NCI-H1105 (cell line): Measurements from ENCODE around the gene AKT1S1.
A peak's percentile ranks its signal among the peaks of the same experiment; 100 is the strongest.
"Not testable (repeated sequence)": the region's sequence is repeated elsewhere in the genome, so short reads cannot be mapped to it uniquely, and the experiment has no call there.

Experiments used
- DNase-seq: peaks from one replicate; lab custom pipeline; 2025; lab: John Stamatoyannopoulos, UW

AKT1S1 gene

DNA sequence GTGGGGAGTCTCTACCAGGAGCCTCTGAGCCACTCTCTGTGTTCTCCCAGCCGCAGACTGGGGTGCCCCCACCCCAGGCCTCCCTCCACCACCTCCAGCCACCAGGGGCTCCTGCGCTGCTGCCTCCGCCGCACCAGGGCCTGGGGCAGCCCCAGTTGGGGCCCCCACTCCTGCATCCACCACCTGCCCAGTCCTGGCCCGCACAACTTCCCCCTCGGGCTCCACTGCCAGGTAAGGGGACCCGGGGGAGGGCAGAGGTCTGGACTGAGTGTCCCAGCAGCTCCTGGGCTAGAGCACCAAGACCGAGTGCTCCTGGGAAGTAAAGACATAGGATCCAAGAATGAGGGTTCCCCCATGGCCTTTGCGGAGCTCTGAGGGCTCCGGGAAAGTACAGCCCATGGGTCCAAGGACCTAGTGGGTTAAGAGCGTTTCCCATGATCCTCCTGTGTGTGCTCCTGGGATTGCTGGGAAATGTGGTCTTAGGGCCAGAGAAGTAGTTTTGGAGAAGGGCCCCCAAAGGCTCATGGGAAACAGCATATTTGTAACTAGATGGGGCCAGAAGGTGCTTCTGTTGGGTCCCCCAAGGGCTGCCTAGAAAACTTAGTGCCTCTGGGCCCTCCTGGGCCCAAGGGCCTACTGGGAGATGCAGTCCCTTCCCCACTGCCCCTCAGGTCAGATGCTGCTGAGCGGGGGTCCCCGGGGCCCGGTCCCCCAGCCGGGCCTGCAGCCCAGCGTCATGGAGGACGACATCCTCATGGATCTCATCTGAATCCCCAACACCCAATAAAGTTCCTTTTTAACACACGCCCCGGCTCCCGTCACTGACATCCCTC, 40.8 kb downstream of the AKT1S1 start:
- DNase-seq = no peak

DNA sequence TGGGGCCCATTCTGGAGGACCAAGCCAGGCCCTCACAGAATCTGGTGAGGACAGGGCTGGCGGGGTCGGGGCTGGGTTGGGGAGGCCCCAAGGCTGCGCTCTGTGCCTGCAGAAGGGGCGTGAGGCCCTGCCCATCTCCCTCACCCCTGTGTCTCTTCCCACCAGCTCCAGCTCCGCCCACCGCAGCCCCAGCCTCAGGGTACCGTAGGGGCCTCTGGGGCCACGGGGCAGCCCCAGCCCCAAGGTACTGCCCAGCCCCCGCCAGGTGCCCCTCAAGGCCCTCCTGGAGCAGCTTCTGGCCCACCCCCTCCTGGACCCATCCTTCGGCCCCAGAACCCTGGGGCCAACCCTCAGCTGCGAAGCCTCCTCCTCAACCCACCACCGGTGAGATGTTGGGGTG, 41.6 kb downstream of the AKT1S1 start:
- DNase-seq = no peak

- no peak for DNase-seq
Observed at GRCh38 chr19:49833599-49833998, 43.6 kb downstream of the AKT1S1 start.

- DNase-seq = no peak
Observed at GRCh38 chr19:49832556-49832955, 44.6 kb downstream of the AKT1S1 start.

GRCh38 chr19:49831592-49831991, 45.6 kb downstream of the AKT1S1 start:
- no peak for DNase-seq

DNA sequence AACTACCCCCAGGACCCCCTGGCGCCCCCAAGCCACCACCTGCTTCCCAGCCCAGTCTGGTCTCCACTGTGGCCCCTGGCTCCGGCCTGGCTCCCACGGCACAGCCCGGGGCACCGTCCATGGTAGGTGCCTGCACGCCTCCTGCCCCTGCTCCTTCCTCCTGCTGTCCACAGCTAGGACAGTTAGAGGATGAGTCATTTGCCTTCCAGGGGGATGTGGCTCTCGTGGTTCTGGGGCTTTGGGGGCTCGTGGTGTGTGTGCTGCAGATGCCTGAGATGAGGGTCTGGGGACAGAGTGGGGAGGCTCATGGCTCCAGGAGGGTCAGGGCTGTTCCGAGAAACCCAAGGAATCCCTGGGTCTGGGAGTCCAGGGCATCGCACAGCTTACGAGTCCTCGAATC, 46.4 kb downstream of the AKT1S1 start:
- DNase-seq = no peak

DNA sequence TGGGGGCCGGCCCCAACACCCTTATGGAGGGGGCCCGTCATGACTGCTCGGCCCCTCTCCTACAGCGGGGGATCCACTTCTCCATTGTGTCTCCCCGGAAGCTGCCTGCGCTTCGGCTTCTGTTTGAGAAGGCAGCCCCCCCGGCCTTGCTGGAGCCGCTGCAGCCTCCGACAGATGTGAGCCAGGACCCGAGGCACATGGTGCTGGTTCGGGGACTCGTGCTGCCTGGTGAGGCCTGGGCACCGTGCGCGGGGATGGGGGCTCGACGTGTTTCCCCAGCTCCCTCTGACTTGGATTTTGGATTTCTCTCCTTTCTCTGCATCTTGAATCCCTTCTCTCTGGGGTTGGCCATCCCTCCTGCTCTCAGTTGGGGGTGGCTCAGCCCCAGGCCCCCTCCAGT, 47.4 kb downstream of the AKT1S1 start:
- no peak for DNase-seq

DNA sequence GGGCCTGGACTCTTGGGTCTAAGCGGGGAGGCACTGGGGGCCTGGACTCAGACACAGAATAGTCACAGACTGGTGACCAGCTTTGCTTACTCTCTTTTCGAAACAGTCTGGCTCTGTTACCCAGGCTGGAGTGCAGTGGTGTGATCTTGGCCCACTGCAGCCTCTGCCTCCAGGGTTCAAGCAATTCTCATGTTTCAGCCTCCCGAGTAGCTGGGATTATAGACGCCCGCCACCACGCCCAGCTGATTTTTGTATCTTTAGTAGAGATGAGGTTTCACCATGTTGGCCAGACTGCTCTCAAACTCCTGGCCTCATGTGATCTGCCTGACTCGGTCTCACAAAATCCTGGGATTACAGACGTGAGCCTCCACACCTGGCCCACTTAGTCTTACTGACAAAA, 48.0 kb downstream of the AKT1S1 start:
- DNase-seq = no peak

GRCh38 chr19:49827034-49827433, 50.1 kb downstream of the AKT1S1 start:
- DNase-seq = no peak

GRCh38 chr19:49824662-49825061, 52.5 kb downstream of the AKT1S1 start:
- no peak for DNase-seq

- peak; percentile 91 for DNase-seq
Observed at GRCh38 chr19:49823472-49823871, 53.7 kb downstream of the AKT1S1 start.

DNA sequence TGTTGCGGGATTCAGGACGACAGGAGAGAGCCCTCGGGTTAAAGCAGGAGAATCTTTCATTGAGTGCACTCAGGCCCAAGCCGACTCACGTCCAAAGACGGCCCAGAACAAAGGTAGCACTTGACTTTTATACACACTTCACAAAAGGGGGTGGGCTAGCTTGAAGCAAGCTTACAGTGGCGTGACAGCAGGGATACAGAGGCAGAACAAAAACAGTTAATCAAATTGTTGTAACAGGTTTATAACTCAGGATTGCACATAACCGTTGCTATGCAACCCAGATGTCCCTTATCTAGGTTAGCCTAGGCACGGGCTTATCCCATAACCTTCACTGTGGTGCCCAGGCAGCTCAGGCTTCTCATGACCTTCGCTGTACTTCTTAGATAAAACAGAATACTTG, 57.0 kb downstream of the AKT1S1 start:
- peak; percentile 25 for DNase-seq

GRCh38 chr19:49819452-49820115, 57.6 kb downstream of the AKT1S1 start:
- not testable (repeated sequence) for DNase-seq
